Panc1 (cell line): ENCODE results near the gene RBM44. TPM values are rescaled to one million over a fixed set of nuclear protein-coding genes. Genes with fewer than 3 reads are reported as not detected.

ENCODE experiments used
- ATAC-seq: fragments of 200-7000 bp; cut with Tn5 transposase; 2 replicates; pipeline ENCODE4 v1.9.1; 2020; ENCODE audit warnings: mild to moderate bottlenecking, moderate library complexity
- BruUV-seq: library from RNA; stranded (reverse); fragments of 400-500 nt; replicated peaks from 2 replicates; lab custom pipeline; 2021; lab: Mats Ljungman, UMichigan
- CTCF ChIA-PET: fragments of 300-600 bp; sonication (Branson Sonifier 250); formaldehyde crosslinking; loops from one replicate; lab custom pipeline; 2022; ENCODE audit warnings: antibody characterized with exemption; lab: Charles Lee
- POLR2A ChIA-PET: fragments of 300-600 bp; sonication (Branson Sonifier 250); formaldehyde crosslinking; loops from one replicate; lab custom pipeline; 2022; ENCODE audit warnings: antibody characterized with exemption; lab: Charles Lee
- DNase-seq: peaks from one replicate; pipeline ENCODE4 v3.0.0-alpha.2; 2010; ENCODE audit warnings: low read depth, low spot score
- H3K27ac ChIP-seq: 2 replicates; pipeline ENCODE4 v1.5.1; 2011; ENCODE audit warnings: mild to moderate bottlenecking, low read length, inconsistent platforms
- H3K27me3 ChIP-seq: fragments of 200-500 bp; sonication (Bioruptor generic); 2 replicates; pipeline ENCODE4 v1.6.0; 2014; ENCODE audit warnings: low read length, inconsistent platforms; ENCODE audit not compliant: control insufficient read depth, insufficient read depth
- H3K36me3 ChIP-seq: fragments of 200-500 bp; sonication (Bioruptor generic); 2 replicates; pipeline ENCODE4 v1.5.1; 2014; ENCODE audit warnings: inconsistent platforms, mild to moderate bottlenecking, low read length, moderate library complexity; ENCODE audit not compliant: control insufficient read depth, insufficient read depth
- H3K4me1 ChIP-seq: 2 replicates; pipeline ENCODE4 v1.5.1; 2011; ENCODE audit warnings: inconsistent platforms, mild to moderate bottlenecking, low read length, moderate library complexity; ENCODE audit not compliant: control insufficient read depth, insufficient read depth
- H3K4me3 ChIP-seq, 2 experiments: 2 replicates each; pipeline ENCODE4 v1.5.1; 2011 to 2012; ENCODE audit warnings: low read depth in 2 of 2, low read length in 2 of 2, mild to moderate bottlenecking in 2 of 2, inconsistent platforms in 1 of 2, moderate library complexity in 1 of 2
- H3K9me3 ChIP-seq: fragments of 200-500 bp; sonication (Bioruptor generic); 2 replicates; pipeline ENCODE4 v1.5.1; 2014; ENCODE audit warnings: low read depth, mild to moderate bottlenecking, inconsistent platforms, low read length, moderate library complexity; ENCODE audit not compliant: control insufficient read depth, insufficient read depth
- CTCF ChIP-seq: fragments of 450-650 bp; IDR thresholded peaks from 2 replicates; pipeline ENCODE4 v1.5.1; 2017; ENCODE audit warnings: mild to moderate bottlenecking
- POLR2AphosphoS5 ChIP-seq: IDR thresholded peaks from 2 replicates; pipeline ENCODE4 v1.6.1; 2012; ENCODE audit warnings: mild to moderate bottlenecking, low read depth, low read length, moderate library complexity
- REST ChIP-seq, 2 experiments: IDR thresholded peaks; 2 replicates each; pipeline ENCODE4 v1.6.1; 2011 to 2012; ENCODE audit warnings: low read depth in 2 of 2, control low read depth in 1 of 2, low read length in 1 of 2, mild to moderate bottlenecking in 1 of 2, moderate library complexity in 1 of 2; ENCODE audit not compliant: insufficient read depth in 1 of 2
- SIN3A ChIP-seq: IDR thresholded peaks from 2 replicates; pipeline ENCODE4 v1.6.1; 2012; ENCODE audit warnings: low read depth, mild to moderate bottlenecking, low read length, moderate library complexity, borderline replicate concordance; ENCODE audit not compliant: insufficient read depth
- TCF7L2 ChIP-seq: IDR thresholded peaks from 2 replicates; pipeline ENCODE4 v1.6.1; 2011; ENCODE audit warnings: mild to moderate bottlenecking, low read depth, low read length, inconsistent platforms
- in situ Hi-C: cut with HindIII; loops from 2 replicates; pipeline ENCODE4 v1.10.0; 2016; ENCODE audit warnings: low sequenced_read_pairs, low pct_unique_long_range_greater_than_20kb
- intact Hi-C: fragments of 100-400 bp; cut with micrococcal nuclease; formaldehyde crosslinking; loops from one replicate; pipeline ENCODE4 v1.10.0; 2022; ENCODE audit not compliant: unreplicated experiment
- total RNA-seq: library from RNA; stranded (reverse); gene quantifications from one replicate; pipeline ENCODE4 v1.2.1, GENCODE V29; 2021; ENCODE audit not compliant: unreplicated experiment

RBM44 gene
- total RNA-seq, 1 experiment from 2014 or later = 0.90 TPM

GRCh38 chr2:237820421-237820820, 21.8 kb downstream of the RBM44 start:
- Histone ChIP-seq H3K4me3 (no peak overlapping the region), H3K27me3 (no peaks in the 10 kb centered on the region; the same call in 1 of the 2 replicates), H3K27ac (no peak overlapping the region), H3K4me1 (no peaks in the 10 kb centered on the region), H3K9me3 (no peaks in the 10 kb centered on the region), H3K36me3 (no peaks in the 10 kb centered on the region; the same call in 1 of the 2 replicates)
- no TSS peak for BruUV-seq
- intact Hi-C loops (no loop called here), in situ Hi-C loops (no loop called here)
- TF ChIP-seq POLR2AphosphoS5 (no peak), SIN3A (no peak), REST (IDR thresholded peaks at IDR 0.05; ENCODE audit: insufficient read depth in 1 of 2, low read depth in 2 of 2, low read length in 1 of 2) (no peak), TCF7L2 (no peak), CTCF (no peak)
- no peak for DNase-seq
- POLR2A ChIA-PET = no interaction called here
- no peak for ATAC-seq
- CTCF ChIA-PET = no interaction called here

- TF ChIP-seq REST (IDR thresholded peaks at IDR 0.05; ENCODE audit: insufficient read depth in 1 of 2, low read depth in 2 of 2, low read length in 1 of 2) (no peak), POLR2AphosphoS5 (no peak), SIN3A (no peak), TCF7L2 (no peak), CTCF (no peak)
- Histone ChIP-seq H3K4me1 (no peaks in the 10 kb centered on the region), H3K4me3 (no peak overlapping the region), H3K27ac (no peak overlapping the region), H3K27me3 (no peaks in the 10 kb centered on the region), H3K36me3 (no peaks in the 10 kb centered on the region; the same call in 1 of the 2 replicates), H3K9me3 (no peaks in the 10 kb centered on the region)
- DNase-seq (no peak), ATAC-seq (no peak)
- intact Hi-C loops = no loop called here
- in situ Hi-C loops = no loop called here
- ChIA-PET POLR2A (no interaction called here), CTCF (interaction anchor here (0.6 kb wide), 1 partner anchor 184 kb away, joined by 3 read pairs; no protein-coding TSS in a partner anchor)
- BruUV-seq = no TSS peak
Measured at GRCh38 chr2:237823544-237823943, 25.0 kb downstream of the RBM44 start.
